Measurements from ENCODE around the gene AGBL3.
"Not testable (repeated sequence)": the region's sequence is repeated elsewhere in the genome, so short reads cannot be mapped to it uniquely, and the experiment has no call there.

Gene AGBL3

GRCh38 chr7:135169141-135169963 is 183.0 kb downstream of the AGBL3 start:
- CTCF ChIA-PET: interaction anchor here (0.6 to 15.2 kb wide), 9 partner anchors 11 to 524 kb away, joined by 3 to 182 read pairs (median 3); partner anchors contain the start of genes AGBL3 and TMEM140
- Histone ChIP-seq H3K27ac (ENCODE audit: insufficient read depth in 1 of 2, low read depth in 1 of 2, low read length in 2 of 2, poor library complexity in 1 of 2, severe bottlenecking in 2 of 2) (peak overlapping the region; percentile 77 to 90), H3K4me1 (ENCODE audit: control extremely low read depth in 1 of 4, control insufficient read depth in 4 of 4, insufficient read depth in 4 of 4, low read length in 3 of 4) (peaks cover 17 to 72% (median 52%) of the 10 kb centered on the region in 4 experiments), H3K9me3 (ENCODE audit: control extremely low read depth in 1 of 5, control insufficient read depth in 4 of 5, insufficient read depth in 2 of 5, low read depth in 1 of 5, low read length in 4 of 5) (no peaks in the 10 kb centered on the region), H3K4me3 (ENCODE audit: control insufficient read depth in 1 of 7, extremely low read depth in 1 of 7, insufficient read depth in 4 of 7, low read depth in 2 of 7, low read length in 6 of 7) (peak overlapping the region; percentile 73 to 93 (median 81)), H3K36me3 (ENCODE audit: control insufficient read depth in 4 of 4, insufficient read depth in 4 of 4, low read length in 3 of 4) (peaks cover 0 to 47% (median 16%) of the 10 kb centered on the region in 4 experiments), H3K27me3 (replicated peaks in 2 of 5; ENCODE audit: control insufficient read depth in 4 of 5, insufficient read depth in 5 of 5, low read length in 4 of 5) (no peaks in the 10 kb centered on the region)
- WGBS (ENCODE audit: insufficient coverage): 63% methylated on average over 11 of the region's 11 CpGs
- POLR2A ChIA-PET: interaction anchor here (0.6 to 3.2 kb wide), 6 partner anchors 9 to 1583 kb away, joined by 3 to 26 read pairs (median 7); partner anchors contain the start of gene TMEM140
- DNase-seq: peak; percentile 60 to 62 (median 62)

- Histone ChIP-seq H3K36me3 (ENCODE audit: control insufficient read depth in 4 of 4, insufficient read depth in 4 of 4, low read length in 3 of 4) (peaks cover 0 to 41% (median 13%) of the 10 kb centered on the region in 4 experiments), H3K4me3 (ENCODE audit: control insufficient read depth in 1 of 7, extremely low read depth in 1 of 7, insufficient read depth in 4 of 7, low read depth in 2 of 7, low read length in 6 of 7) (peak overlapping the region; percentile 73 to 93 (median 81)), H3K9me3 (ENCODE audit: control extremely low read depth in 1 of 5, control insufficient read depth in 4 of 5, insufficient read depth in 2 of 5, low read depth in 1 of 5, low read length in 4 of 5) (no peaks in the 10 kb centered on the region), H3K27ac (ENCODE audit: insufficient read depth in 1 of 2, low read depth in 1 of 2, low read length in 2 of 2, poor library complexity in 1 of 2, severe bottlenecking in 2 of 2) (peak overlapping the region; percentile 77 to 90), H3K4me1 (ENCODE audit: control extremely low read depth in 1 of 4, control insufficient read depth in 4 of 4, insufficient read depth in 4 of 4, low read length in 3 of 4) (peaks cover 17 to 66% (median 49%) of the 10 kb centered on the region in 4 experiments), H3K27me3 (replicated peaks in 2 of 5; ENCODE audit: control insufficient read depth in 4 of 5, insufficient read depth in 5 of 5, low read length in 4 of 5) (no peaks in the 10 kb centered on the region)
- WGBS (ENCODE audit: insufficient coverage): 4% methylated on average over 12 of the region's 17 CpGs
- ChIA-PET CTCF (interaction anchor here (1.1 to 15.2 kb wide), 6 partner anchors 11 to 522 kb away, joined by 3 to 182 read pairs (median 31); partner anchors contain the start of genes AGBL3 and TMEM140), POLR2A (interaction anchor here (0.6 to 3.2 kb wide), 3 partner anchors 10 to 1583 kb away, joined by 3 to 26 read pairs (median 11); partner anchors contain the start of gene TMEM140)
- DNase-seq: peak in 1 of 3 donors; percentile 65
Observed at GRCh38 chr7:135169964-135170273, 183.6 kb downstream of the AGBL3 start.

DNA sequence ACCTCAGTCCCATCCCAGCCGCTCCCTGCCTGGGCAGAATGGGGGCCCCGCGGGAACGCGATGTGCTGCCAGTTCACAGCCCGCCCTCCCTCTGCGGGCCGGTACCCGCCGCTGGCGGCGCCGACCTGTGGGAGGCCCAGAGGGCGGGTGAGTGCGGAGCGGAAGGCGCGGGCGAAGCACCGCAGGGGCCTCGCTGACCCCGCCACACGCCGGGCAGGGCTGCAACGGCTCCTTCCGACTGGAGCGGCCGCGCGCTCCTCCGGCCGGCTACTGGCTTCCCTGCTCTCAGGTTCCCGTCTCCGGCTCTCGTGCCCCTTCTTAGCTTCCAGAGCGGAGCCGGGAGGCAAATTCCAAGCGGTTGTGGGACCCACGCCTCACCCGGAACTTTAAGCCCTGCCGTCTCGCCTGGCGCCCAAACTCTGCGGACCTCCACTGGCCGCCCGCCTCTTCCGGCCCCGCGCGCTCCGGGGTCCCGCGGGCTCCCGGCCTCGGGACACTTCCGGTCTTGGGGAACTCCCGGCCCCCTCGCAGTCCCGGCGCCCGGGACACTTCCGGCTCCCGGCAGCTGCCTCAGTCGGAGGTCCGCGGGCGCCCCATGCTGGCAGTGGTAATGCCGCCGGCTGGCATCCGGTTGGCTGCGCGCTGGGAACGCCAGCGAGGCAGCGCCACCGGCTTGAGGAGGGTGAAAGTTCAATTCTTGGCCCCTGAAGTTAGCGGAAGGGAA is 184.1 kb downstream of the AGBL3 start, which contains the start of gene CYREN:
Gene CYREN, minus strand, starts transcription at position 434 of the 724 bp plus-strand sequence. CDS start 1,785 bp downstream, outside the sequence.
- no peaks in the 10 kb centered on the region for H3K27me3 ChIP-seq (replicated peaks in 2 of 5; ENCODE audit: control insufficient read depth in 4 of 5, insufficient read depth in 5 of 5, low read length in 4 of 5)
- H3K4me3 ChIP-seq (ENCODE audit: control insufficient read depth in 1 of 7, extremely low read depth in 1 of 7, insufficient read depth in 4 of 7, low read depth in 2 of 7, low read length in 6 of 7): peak within 1 kb of the TSS; percentile 73 to 93 (median 81)
- H3K27ac ChIP-seq (ENCODE audit: insufficient read depth in 1 of 2, low read depth in 1 of 2, low read length in 2 of 2, poor library complexity in 1 of 2, severe bottlenecking in 2 of 2): peak within 1 kb of the TSS; percentile 77 to 90
- peaks cover 0 to 36% (median 11%) of the 10 kb centered on the region in 4 experiments for H3K36me3 ChIP-seq (ENCODE audit: control insufficient read depth in 4 of 4, insufficient read depth in 4 of 4, low read length in 3 of 4)
- DNase-seq: peak; percentile 79 to 86 (median 85)
- ChIA-PET CTCF (interaction anchor here (0.6 to 15.2 kb wide), 13 partner anchors 10 to 537 kb away, joined by 3 to 182 read pairs (median 4); partner anchors contain the start of genes AGBL3 and TMEM140), POLR2A (interaction anchor here (0.6 to 3.2 kb wide), 4 partner anchors 10 to 524 kb away, joined by 3 to 26 read pairs (median 8); partner anchors contain the start of genes BPGM and TMEM140)
- H3K9me3 ChIP-seq (ENCODE audit: control extremely low read depth in 1 of 5, control insufficient read depth in 4 of 5, insufficient read depth in 2 of 5, low read depth in 1 of 5, low read length in 4 of 5): no peaks in the 10 kb centered on the region
- WGBS (ENCODE audit: insufficient coverage): 0% methylated on average over 68 of the region's 77 CpGs
- H3K4me1 ChIP-seq (ENCODE audit: control extremely low read depth in 1 of 4, control insufficient read depth in 4 of 4, insufficient read depth in 4 of 4, low read length in 3 of 4): peaks cover 17 to 61% (median 47%) of the 10 kb centered on the region in 4 experiments

DNA sequence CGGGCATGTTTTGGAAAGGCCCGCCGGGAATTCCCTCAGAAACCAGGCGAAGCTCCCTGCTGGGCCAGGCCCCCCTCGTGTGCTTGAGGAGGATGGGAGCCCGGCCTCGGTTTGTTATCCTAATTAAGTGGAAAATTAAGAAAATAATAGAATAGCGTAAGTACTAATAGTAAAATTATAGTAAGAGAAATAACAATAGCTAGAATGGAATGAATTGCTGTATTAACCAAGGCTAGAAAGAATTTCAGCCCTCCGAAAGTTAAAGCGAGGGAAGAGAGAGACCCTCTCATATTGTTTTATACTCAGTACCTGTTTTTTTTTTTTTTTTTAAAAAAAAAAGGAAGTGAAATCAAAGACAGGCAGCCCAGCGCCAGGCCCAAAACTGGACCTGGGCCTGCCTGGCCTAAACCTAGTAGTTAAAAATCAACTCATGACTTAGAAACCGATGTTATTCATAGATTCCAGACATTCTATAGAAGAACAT is 184.7 kb downstream of the AGBL3 start:
- Histone ChIP-seq H3K4me3 (ENCODE audit: control insufficient read depth in 1 of 7, extremely low read depth in 1 of 7, insufficient read depth in 4 of 7, low read depth in 2 of 7, low read length in 6 of 7) (peak overlapping the region; percentile 73 to 93 (median 81)), H3K36me3 (ENCODE audit: control insufficient read depth in 4 of 4, insufficient read depth in 4 of 4, low read length in 3 of 4) (peaks cover 0 to 30% (median 8%) of the 10 kb centered on the region in 4 experiments), H3K4me1 (ENCODE audit: control extremely low read depth in 1 of 4, control insufficient read depth in 4 of 4, insufficient read depth in 4 of 4, low read length in 3 of 4) (peaks cover 17 to 55% (median 44%) of the 10 kb centered on the region in 4 experiments), H3K27ac (ENCODE audit: insufficient read depth in 1 of 2, low read depth in 1 of 2, low read length in 2 of 2, poor library complexity in 1 of 2, severe bottlenecking in 2 of 2) (peak overlapping the region; percentile 77 to 90)
- POLR2A ChIA-PET: interaction anchor here (0.6 to 3.2 kb wide), 5 partner anchors 11 to 525 kb away, joined by 3 to 26 read pairs (median 5); partner anchors contain the start of genes BPGM and TMEM140
- DNase-seq; H3K27me3 ChIP-seq (replicated peaks in 2 of 5; ENCODE audit: control insufficient read depth in 4 of 5, insufficient read depth in 5 of 5, low read length in 4 of 5); H3K9me3 ChIP-seq (ENCODE audit: control extremely low read depth in 1 of 5, control insufficient read depth in 4 of 5, insufficient read depth in 2 of 5, low read depth in 1 of 5, low read length in 4 of 5): not testable (repeated sequence)
- 8% methylated on average over 4 of the region's 12 CpGs for WGBS (ENCODE audit: insufficient coverage)
- CTCF ChIA-PET: interaction anchor here (0.6 to 15.2 kb wide), 12 partner anchors 11 to 538 kb away, joined by 3 to 182 read pairs (median 4); partner anchors contain the start of genes AGBL3 and TMEM140

- DNase-seq; H3K9me3 ChIP-seq (ENCODE audit: control extremely low read depth in 1 of 5, control insufficient read depth in 4 of 5, insufficient read depth in 2 of 5, low read depth in 1 of 5, low read length in 4 of 5); H3K27me3 ChIP-seq (replicated peaks in 2 of 5; ENCODE audit: control insufficient read depth in 4 of 5, insufficient read depth in 5 of 5, low read length in 4 of 5): not testable (repeated sequence)
- Histone ChIP-seq H3K4me1 (ENCODE audit: control extremely low read depth in 1 of 4, control insufficient read depth in 4 of 4, insufficient read depth in 4 of 4, low read length in 3 of 4) (peaks cover 16 to 48% (median 39%) of the 10 kb centered on the region in 4 experiments), H3K4me3 (ENCODE audit: control insufficient read depth in 1 of 7, extremely low read depth in 1 of 7, insufficient read depth in 4 of 7, low read depth in 2 of 7, low read length in 6 of 7) (peak overlapping the region in 2 of 7 experiments; percentile 87 to 93), H3K36me3 (ENCODE audit: control insufficient read depth in 4 of 4, insufficient read depth in 4 of 4, low read length in 3 of 4) (peaks cover 0 to 23% (median 7%) of the 10 kb centered on the region in 4 experiments), H3K27ac (ENCODE audit: insufficient read depth in 1 of 2, low read depth in 1 of 2, low read length in 2 of 2, poor library complexity in 1 of 2, severe bottlenecking in 2 of 2) (peak overlapping the region in 1 of 2 experiments; percentile 90)
- CTCF ChIA-PET: interaction anchor here (0.7 to 15.2 kb wide), 11 partner anchors 10 to 538 kb away, joined by 3 to 182 read pairs (median 4); partner anchors contain the start of genes AGBL3 and TMEM140
- whole genome bisulfite sequencing (ENCODE audit: insufficient coverage): 92% methylated on average over 18 of the region's 19 CpGs
- POLR2A ChIA-PET: interaction anchor here (0.6 to 3.2 kb wide), 3 partner anchors 12 to 451 kb away, joined by 5 to 26 read pairs (median 11); partner anchors contain the start of gene TMEM140
Observed at GRCh38 chr7:135171581-135172291, 185.4 kb downstream of the AGBL3 start.

DNA sequence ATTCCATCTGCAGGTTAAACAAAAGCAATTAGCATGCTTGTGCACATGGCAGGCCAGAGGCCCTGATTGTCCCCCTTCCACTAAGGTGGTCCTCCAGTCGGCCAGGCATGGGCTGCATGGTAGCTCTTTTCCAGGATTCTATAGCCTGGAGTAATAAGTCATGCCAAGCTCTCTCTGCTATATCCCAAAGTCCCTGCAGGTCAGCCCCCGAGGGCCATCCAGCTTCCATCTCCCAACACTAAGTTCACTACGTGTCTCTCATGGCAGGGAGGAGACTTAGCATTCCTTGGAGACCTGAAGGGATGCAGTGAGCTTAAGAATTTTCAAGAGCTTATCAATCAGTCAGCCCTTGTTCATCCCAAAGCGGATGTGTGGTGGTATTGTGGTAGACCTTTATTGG is 187.6 kb downstream of the AGBL3 start:
- H3K4me3 ChIP-seq (ENCODE audit: control insufficient read depth in 1 of 7, extremely low read depth in 1 of 7, insufficient read depth in 4 of 7, low read depth in 2 of 7, low read length in 6 of 7); H3K9me3 ChIP-seq (ENCODE audit: control extremely low read depth in 1 of 5, control insufficient read depth in 4 of 5, insufficient read depth in 2 of 5, low read depth in 1 of 5, low read length in 4 of 5); DNase-seq; POLR2A ChIA-PET; H3K36me3 ChIP-seq (ENCODE audit: control insufficient read depth in 4 of 4, insufficient read depth in 4 of 4, low read length in 3 of 4); H3K27ac ChIP-seq (ENCODE audit: insufficient read depth in 1 of 2, low read depth in 1 of 2, low read length in 2 of 2, poor library complexity in 1 of 2, severe bottlenecking in 2 of 2); H3K27me3 ChIP-seq (replicated peaks in 2 of 5; ENCODE audit: control insufficient read depth in 4 of 5, insufficient read depth in 5 of 5, low read length in 4 of 5): not testable (repeated sequence)
- 100% methylated on average over 3 of the region's 4 CpGs for WGBS (ENCODE audit: insufficient coverage)
- CTCF ChIA-PET: interaction anchor here (0.5 to 2.6 kb wide), 4 partner anchors 8 to 454 kb away, joined by 3 to 9 read pairs (median 4); partner anchors contain the start of gene AGBL3
- H3K4me1 ChIP-seq (ENCODE audit: control extremely low read depth in 1 of 4, control insufficient read depth in 4 of 4, insufficient read depth in 4 of 4, low read length in 3 of 4): peaks cover 10 to 26% (median 18%) of the 10 kb centered on the region in 4 experiments
